Colon (tissue), 2 donors: ENCODE results near the gene ACACB.

ENCODE experiments used
- FAIRE-seq: peaks from 2 replicates; lab custom pipeline; 2012; peaks lifted over from hg19 to GRCh38; lab: Jason Lieb, UNC
- donor health status: control.
- donor health status: control.

The ACACB gene

GRCh38 chr12:109115758-109116610 lies at the start of gene ACACB:
Gene ACACB, plus strand, starts transcription at chr12:109116587. Its CDS starts 22,819 bp downstream, at chr12:109139406.
- no peak for FAIRE-seq

GRCh38 chr12:109069307-109070271 lies 46.8 kb upstream of the ACACB start:
- no peak for FAIRE-seq

- FAIRE-seq: no peak
Measured at GRCh38 chr12:109074866-109075265, 41.5 kb upstream of the ACACB start.

GRCh38 chr12:109082751-109083150 lies 33.6 kb upstream of the ACACB start:
- no peak for FAIRE-seq

GRCh38 chr12:109084425-109084824 lies 32.0 kb upstream of the ACACB start:
- no peak for FAIRE-seq

GRCh38 chr12:109085590-109085989 lies 30.8 kb upstream of the ACACB start:
- FAIRE-seq: no peak

GRCh38 chr12:109087250-109087649 lies 29.1 kb upstream of the ACACB start:
- FAIRE-seq: no peak

- no peak for FAIRE-seq
Measured at GRCh38 chr12:109088818-109089217, 27.6 kb upstream of the ACACB start.

GRCh38 chr12:109089683-109090082 lies 26.7 kb upstream of the ACACB start:
- FAIRE-seq: no peak

- FAIRE-seq: no peak
Measured at GRCh38 chr12:109092497-109093021, 23.8 kb upstream of the ACACB start.

- FAIRE-seq: no peak
Measured at GRCh38 chr12:109093022-109093918, 23.1 kb upstream of the ACACB start, which contains the start of gene ALKBH2. Gene ALKBH2, minus strand, starts transcription at chr12:109093472. Its CDS starts 686 bp downstream, at chr12:109092786.

- no peak for FAIRE-seq
Measured at GRCh38 chr12:109097140-109097434, 19.3 kb upstream of the ACACB start.

- no peak for FAIRE-seq
Measured at GRCh38 chr12:109097435-109098182, 18.8 kb upstream of the ACACB start, which contains the start of gene UNG. Gene UNG, plus strand, starts transcription at chr12:109097597. Its CDS starts 83 bp downstream, at chr12:109097680.

- no peak for FAIRE-seq
Measured at GRCh38 chr12:109098183-109098604, 18.2 kb upstream of the ACACB start.

GRCh38 chr12:109098651-109099050 lies 17.7 kb upstream of the ACACB start:
- FAIRE-seq: no peak

GRCh38 chr12:109099431-109100020 lies 16.9 kb upstream of the ACACB start:
- FAIRE-seq: no peak

- FAIRE-seq: no peak
Measured at GRCh38 chr12:109100741-109101140, 15.6 kb upstream of the ACACB start.

- no peak for FAIRE-seq
Measured at GRCh38 chr12:109102491-109102890, 13.9 kb upstream of the ACACB start.

GRCh38 chr12:109105176-109105575 lies 11.2 kb upstream of the ACACB start:
- no peak for FAIRE-seq

- FAIRE-seq: no peak
Measured at GRCh38 chr12:109109746-109110350, 6.5 kb upstream of the ACACB start.
